Thyroid gland (tissue), 4 donors: Measurements from ENCODE around the gene CMTM8.

Experiments
- POLR2A ChIP-seq, 2 donors: fragments of 450-650 bp; IDR thresholded peaks; one replicate each; pipeline ENCODE4 v1.6.1; 2017; ENCODE audit warnings: antibody characterized with exemption in 2 of 2, mild to moderate bottlenecking in 2 of 2, moderate library complexity in 1 of 2
- TF ChIP-seq, protein P1 (sequence below), 6 experiments: fragments of 200-600 bp in 3 of 6; fragments of 450-650 bp in 3 of 6; sonication (generic) in 3 of 6; IDR thresholded peaks; one replicate each; pipeline ENCODE4 v1.5.1; 2016 to 2019; ENCODE audit warnings: antibody characterized with exemption in 6 of 6, mild to moderate bottlenecking in 2 of 6, inconsistent platforms in 1 of 6, moderate library complexity in 1 of 6

GRCh38 chr3:32203854-32204253, 34.6 kb upstream of the CMTM8 start:
- no peak for TF ChIP-seq POLR2A (IDR thresholded peaks at IDR 0.05)
- TF ChIP-seq, protein P1, sequence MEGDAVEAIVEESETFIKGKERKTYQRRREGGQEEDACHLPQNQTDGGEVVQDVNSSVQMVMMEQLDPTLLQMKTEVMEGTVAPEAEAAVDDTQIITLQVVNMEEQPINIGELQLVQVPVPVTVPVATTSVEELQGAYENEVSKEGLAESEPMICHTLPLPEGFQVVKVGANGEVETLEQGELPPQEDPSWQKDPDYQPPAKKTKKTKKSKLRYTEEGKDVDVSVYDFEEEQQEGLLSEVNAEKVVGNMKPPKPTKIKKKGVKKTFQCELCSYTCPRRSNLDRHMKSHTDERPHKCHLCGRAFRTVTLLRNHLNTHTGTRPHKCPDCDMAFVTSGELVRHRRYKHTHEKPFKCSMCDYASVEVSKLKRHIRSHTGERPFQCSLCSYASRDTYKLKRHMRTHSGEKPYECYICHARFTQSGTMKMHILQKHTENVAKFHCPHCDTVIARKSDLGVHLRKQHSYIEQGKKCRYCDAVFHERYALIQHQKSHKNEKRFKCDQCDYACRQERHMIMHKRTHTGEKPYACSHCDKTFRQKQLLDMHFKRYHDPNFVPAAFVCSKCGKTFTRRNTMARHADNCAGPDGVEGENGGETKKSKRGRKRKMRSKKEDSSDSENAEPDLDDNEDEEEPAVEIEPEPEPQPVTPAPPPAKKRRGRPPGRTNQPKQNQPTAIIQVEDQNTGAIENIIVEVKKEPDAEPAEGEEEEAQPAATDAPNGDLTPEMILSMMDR (IDR thresholded peaks at IDR 0.05) = no peak
